Hypothalamus (tissue), 51 donors: ENCODE measurements around the gene CELSR2.

ENCODE experiments used
- DNase-seq, 51 donors: peaks; one replicate each; lab custom pipeline; 2025; lab: John Stamatoyannopoulos, UW

CELSR2 gene

DNA sequence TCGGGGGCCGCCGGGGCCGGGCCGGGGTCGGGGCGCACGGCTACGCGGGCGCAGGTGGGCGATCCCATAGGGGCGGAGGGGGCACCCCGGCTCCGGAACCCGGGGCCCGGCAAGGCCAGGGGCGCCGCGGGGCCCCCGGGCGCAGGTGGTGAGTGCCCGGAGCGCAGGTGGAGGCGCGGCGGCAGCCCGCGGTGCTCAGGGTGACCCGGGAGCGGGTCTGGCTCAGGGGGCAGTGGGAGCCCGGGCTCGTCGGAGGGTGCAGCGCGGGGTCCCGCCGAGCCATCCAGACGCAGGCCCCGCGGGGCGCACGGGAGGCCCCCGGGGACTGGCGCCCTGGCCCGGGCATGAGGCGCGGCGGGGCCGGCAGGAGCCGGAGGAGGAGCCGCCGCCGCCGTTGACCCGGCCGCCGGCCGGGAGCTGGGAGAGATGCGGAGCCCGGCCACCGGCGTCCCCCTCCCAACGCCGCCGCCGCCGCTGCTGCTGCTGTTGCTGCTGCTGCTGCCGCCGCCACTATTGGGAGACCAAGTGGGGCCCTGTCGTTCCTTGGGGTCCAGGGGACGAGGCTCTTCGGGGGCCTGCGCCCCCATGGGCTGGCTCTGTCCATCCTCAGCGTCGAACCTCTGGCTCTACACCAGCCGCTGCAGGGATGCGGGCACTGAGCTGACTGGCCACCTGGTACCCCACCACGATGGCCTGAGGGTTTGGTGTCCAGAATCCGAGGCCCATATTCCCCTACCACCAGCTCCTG, 489 bp downstream of the CELSR2 start:
- DNase-seq: peak in 1 of 51 donors; percentile 42

DNA sequence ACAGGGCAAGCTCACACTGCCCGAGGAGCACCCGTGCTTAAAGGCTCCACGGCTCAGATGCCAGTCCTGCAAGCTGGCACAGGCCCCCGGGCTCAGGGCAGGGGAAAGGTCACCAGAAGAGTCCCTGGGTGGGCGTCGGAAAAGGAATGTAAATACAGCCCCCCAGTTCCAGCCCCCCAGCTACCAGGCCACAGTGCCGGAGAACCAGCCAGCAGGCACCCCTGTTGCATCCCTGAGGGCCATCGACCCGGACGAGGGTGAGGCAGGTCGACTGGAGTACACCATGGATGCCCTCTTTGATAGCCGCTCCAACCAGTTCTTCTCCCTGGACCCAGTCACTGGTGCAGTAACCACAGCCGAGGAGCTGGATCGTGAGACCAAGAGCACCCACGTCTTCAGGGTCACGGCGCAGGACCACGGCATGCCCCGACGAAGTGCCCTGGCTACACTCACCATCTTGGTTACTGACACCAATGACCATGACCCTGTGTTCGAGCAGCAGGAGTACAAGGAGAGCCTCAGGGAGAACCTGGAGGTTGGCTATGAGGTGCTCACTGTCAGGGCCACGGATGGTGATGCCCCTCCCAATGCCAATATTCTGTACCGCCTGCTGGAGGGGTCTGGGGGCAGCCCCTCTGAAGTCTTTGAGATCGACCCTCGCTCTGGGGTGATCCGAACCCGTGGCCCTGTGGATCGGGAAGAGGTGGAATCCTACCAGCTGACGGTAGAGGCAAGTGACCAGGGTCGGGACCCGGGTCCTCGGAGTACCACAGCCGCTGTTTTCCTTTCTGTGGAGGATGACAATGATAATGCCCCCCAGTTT, 1.3 kb downstream of the CELSR2 start:
- no peak for DNase-seq

DNA sequence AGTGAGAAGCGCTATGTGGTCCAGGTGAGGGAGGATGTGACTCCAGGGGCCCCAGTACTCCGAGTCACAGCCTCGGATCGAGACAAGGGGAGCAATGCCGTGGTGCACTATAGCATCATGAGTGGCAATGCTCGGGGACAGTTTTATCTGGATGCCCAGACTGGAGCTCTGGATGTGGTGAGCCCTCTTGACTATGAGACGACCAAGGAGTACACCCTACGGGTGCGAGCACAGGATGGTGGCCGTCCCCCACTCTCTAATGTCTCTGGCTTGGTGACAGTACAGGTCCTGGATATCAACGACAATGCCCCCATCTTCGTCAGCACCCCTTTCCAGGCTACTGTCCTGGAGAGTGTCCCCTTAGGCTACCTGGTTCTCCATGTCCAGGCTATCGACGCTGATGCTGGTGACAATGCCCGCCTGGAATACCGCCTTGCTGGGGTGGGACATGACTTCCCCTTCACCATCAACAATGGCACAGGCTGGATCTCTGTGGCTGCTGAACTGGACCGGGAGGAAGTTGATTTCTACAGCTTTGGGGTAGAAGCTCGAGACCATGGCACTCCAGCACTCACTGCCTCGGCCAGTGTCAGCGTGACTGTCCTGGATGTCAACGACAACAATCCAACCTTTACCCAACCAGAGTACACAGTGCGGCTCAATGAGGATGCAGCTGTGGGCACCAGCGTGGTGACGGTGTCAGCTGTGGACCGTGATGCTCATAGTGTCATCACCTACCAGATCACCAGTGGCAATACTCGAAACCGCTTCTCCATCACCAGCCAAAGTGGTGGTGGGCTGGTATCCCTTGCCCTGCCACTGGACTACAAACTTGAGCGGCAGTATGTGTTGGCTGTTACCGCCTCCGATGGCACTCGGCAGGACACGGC, 2.2 kb downstream of the CELSR2 start:
- DNase-seq: no peak

DNA sequence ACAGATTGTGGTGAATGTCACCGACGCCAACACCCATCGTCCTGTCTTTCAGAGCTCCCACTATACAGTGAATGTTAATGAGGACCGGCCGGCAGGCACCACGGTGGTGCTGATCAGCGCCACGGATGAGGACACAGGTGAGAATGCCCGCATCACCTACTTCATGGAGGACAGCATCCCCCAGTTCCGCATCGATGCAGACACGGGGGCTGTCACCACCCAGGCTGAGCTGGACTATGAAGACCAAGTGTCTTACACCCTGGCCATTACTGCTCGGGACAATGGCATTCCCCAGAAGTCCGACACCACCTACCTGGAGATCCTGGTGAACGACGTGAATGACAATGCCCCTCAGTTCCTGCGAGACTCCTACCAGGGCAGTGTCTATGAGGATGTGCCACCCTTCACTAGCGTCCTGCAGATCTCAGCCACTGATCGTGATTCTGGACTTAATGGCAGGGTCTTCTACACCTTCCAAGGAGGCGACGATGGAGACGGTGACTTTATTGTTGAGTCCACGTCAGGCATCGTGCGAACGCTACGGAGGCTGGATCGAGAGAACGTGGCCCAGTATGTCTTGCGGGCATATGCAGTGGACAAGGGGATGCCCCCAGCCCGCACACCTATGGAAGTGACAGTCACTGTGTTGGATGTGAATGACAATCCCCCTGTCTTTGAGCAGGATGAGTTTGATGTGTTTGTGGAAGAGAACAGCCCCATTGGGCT, 3.0 kb downstream of the CELSR2 start:
- DNase-seq: no peak

DNA sequence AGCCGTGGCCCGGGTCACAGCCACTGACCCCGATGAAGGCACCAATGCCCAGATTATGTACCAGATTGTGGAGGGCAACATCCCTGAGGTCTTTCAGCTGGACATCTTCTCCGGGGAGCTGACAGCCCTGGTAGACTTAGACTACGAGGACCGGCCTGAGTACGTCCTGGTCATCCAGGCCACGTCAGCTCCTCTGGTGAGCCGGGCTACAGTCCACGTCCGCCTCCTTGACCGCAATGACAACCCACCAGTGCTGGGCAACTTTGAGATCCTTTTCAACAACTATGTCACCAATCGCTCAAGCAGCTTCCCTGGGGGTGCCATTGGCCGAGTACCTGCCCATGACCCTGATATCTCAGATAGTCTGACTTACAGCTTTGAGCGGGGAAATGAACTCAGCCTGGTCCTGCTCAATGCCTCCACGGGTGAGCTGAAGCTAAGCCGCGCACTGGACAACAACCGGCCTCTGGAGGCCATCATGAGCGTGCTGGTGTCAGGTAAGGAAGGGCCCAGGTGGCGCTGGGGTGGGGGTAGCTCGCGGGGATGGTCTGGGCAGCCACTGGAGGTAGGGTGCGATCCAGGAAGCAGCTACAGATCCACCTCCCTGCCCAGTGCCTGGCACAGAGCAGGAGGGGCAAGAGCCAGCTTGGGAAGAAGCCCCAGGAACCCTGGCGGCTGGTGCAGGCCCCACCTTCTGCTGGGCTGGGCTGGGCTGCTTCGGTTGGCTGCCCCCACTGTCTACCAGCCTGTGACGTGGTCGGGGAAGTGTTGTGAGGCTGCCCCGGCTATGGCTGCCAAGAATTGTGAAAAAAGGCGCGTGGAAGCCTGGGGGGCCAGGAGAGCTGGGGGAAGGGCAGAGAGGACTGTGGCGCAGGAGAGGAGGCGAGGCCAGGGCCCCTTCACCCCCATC, 3.8 kb downstream of the CELSR2 start:
- peak in 48 of 51 donors; percentile 35 to 94 (median 83) for DNase-seq

DNA sequence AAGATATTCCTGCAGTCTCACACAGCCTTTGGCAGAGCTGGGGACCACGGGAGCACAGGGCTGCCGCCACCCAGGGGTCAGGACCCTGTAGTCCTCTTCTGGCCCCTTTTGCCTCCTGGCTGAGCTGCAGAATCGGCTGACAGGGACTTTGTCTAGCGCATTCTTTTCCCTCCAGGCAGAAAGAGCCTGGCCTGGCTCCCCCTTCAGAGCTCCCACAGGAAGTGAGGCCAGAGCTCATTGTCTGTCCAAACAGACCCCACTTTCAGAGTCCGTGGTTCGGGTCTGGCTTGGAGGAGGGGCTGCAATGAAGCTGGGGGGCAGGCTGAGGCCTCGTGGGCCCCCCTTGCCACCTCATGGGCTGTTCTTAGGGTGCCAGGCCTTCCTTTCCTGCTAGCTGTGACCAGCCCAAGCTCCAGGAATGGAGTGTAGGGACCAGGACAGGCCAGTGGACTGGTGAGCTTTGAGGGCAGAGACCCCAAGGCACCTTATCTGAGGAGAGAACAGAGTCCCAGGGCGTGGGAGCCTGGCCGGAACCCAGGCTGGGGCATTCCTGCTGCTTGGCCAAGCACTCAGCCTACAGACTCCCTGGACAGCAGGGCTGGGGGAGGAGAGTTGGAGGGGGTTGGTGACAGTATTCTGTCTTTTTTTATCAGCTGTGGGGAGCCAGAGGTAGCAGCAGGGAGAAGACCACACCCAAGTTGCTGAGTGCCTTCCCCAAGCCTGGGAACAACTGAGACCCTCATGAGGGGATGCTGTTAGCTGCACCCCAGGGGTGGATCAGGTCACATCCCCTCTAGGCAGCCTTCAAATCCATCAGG, 4.7 kb downstream of the CELSR2 start:
- peak in 17 of 51 donors; percentile 38 to 87 (median 65) for DNase-seq

DNA sequence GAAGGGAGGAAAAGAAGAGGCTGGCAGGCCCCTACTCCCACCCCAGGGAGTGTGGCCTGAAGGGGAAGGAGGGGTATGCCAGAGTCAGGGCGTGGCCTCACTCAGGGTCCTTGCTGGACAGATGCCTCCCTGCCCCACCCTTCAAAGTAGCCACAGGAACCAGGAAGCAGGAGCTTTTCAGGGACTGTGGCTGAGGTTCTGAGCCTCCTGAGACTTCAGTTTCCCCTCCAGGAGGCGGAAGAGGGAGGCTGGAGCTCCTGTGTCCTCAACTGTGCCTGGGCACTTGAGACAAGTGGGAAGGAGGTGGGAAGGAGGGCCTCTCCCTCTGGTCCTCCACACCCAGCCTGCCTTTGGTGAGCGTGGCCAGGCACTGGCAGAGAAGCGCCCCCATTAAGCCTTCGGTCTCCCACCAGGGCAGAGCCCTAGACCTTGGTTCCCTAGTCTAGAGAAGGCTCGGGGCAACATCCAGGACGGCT, 5.3 kb downstream of the CELSR2 start:
- no peak for DNase-seq

DNA sequence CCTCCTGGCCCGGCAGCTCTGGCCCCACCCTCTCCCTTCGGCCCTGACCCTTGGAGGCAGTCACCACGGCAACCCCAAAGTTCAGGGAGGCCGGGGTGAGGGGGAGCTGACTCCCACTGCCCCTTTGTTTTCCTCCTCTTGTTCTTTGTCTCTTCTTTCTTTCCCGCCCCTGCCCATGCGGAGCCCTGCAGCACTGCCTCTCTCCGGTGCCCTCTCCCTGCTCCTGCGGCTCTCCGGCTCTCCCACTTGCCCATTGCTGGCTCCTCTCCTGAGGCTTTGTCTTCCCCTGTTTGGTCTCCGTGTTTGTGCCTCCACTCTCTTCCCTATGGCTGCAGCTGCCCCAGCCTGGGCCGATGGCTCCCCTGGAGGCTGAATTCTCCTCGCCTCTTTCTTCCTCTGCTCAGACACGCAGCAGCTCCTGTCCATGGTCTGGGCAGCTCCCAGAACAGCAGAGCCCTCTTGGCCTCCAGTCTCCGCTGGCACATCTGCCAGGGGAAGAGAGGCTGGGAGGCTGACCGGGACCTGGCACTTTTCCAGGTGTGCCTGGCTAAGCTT, 5.8 kb downstream of the CELSR2 start:
- DNase-seq: peak in 5 of 51 donors; percentile 20 to 45 (median 31)

DNA sequence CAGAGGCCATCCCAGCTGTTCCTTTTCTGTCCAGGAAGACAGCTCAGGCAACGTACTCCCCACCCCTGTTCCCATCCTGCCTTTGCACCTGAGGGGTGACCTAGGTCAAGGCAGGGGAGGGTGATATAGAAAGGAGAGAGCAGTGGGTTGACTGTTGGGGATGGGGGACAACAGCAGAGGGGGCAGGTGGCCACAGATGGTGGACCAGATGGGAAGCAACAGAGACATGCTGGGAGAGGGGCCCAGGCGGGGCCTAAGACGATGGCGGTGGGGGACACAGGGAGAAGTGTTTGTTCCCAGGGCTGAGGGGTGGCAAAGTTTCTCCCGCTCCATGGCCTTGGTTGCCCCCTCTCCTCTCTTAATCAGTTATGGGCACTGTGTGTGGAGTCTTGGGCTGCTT, 6.3 kb downstream of the CELSR2 start:
- DNase-seq: no peak

DNA sequence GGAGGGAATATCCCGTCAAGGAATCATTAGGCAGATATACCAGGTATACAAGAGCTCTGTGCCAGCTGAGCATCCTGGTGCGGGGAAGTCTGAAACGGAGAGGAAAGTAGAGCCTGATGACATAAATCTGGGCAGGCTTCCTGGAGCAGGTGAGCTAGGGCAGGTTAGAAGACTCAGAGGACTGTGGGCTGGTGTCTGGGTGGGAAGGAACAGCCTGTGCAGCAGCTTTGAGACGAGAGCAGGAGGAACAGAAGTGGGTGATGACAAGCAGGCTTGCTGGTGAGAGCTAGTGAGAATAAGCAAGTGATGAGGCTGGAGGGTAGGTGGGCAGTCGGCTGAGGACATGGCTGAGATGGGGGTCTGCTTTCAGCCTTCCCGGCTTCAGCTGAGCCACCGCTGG, 6.7 kb downstream of the CELSR2 start:
- DNase-seq: peak in 1 of 51 donors; percentile 80

DNA sequence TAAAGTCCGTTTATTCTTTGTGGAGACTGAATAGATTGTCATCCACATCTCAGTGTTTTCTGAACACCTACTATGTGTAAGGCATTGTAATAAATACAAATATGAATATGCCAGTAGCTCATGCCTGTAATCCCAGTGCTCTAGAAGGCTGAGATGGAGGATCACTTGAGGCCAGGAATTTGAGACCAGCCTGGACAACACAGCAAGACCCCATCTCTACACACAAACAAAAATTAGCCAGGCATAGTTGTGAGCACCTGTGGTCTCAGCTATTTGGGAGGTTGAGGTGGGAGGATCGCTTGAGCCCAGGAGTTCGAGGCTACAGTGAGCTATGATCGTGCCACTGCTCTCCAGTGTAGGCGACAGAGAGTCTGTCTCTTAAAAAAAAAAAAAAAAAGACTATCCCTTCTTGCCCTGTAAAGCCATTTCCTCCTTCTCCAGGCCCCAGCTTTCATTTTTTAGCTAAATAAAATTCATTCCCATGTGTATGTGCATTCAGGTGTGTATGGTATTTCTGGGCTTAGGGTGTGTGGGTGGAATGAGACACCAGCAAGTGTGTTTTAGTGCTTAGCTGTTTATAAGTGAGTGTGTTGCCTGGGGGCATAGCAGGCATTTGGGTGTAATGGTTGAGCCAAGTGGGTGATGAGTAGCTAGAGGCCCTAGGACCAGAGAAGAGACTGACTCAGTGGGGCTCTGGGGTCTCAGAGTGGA, 7.8 kb downstream of the CELSR2 start:
- DNase-seq: no peak

DNA sequence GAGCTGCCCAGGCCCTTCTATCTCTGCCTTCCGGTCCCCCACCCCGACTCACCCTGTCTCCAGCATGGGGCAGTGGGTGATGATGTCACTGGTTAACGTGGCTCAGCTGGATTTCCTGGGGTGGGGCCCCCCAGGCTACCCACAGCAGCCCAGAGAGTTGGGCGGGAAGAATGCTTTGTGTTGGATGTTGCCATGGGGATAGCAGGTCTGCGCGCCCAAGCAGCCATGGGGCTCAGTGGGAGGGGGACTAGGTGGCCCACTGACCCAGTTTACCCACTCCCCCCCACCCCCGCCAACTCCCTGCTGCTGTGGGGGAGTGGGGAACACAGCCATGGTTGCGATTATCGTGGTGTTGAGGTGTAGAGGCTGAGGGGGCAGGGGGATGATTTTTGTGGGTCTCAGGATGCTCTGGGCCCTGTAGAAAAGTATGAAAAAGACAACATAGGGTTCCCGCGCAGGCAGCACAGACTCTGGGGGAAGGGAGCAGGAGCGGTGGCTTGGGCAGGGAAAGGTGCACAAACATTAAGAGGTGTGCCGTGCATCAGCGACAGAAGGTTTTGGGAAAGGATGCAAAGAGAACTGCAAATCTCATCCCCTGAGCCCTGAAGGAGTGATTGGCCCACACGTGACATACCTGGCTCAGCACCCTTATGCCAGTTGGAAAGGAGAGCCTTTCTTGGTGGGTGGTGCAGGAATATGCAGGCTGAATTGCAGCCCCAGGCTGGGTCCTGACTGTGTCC, 8.5 kb downstream of the CELSR2 start:
- peak in 1 of 51 donors; percentile 33 for DNase-seq

DNA sequence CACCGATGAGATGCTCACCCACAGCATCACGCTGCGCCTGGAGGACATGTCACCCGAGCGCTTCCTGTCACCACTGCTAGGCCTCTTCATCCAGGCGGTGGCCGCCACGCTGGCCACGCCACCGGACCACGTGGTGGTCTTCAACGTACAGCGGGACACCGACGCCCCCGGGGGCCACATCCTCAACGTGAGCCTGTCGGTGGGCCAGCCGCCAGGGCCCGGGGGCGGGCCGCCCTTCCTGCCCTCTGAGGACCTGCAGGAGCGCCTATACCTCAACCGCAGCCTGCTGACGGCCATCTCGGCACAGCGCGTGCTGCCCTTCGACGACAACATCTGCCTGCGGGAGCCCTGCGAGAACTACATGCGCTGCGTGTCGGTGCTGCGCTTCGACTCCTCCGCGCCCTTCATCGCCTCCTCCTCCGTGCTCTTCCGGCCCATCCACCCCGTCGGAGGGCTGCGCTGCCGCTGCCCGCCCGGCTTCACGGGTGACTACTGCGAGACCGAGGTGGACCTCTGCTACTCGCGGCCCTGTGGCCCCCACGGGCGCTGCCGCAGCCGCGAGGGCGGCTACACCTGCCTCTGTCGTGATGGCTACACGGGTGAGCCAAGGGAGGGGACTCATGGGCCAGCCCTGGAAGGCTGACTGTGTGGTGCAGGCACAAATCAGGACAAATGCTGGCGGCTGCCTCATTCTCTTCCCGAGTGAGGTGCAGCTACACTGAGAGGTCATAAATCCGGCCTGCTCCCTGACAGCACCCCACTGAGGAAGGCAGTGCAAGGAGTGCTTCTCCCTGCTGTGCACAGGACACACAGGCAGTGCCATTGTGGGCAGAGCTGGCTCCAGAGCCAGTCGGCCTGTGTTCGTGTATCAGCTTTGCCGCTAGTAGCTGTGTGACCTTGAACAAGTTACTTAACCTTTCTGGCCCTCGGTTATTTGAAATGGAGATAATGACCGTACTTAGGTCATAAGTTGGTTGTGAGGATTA, 9.4 kb downstream of the CELSR2 start:
- DNase-seq: no peak

DNA sequence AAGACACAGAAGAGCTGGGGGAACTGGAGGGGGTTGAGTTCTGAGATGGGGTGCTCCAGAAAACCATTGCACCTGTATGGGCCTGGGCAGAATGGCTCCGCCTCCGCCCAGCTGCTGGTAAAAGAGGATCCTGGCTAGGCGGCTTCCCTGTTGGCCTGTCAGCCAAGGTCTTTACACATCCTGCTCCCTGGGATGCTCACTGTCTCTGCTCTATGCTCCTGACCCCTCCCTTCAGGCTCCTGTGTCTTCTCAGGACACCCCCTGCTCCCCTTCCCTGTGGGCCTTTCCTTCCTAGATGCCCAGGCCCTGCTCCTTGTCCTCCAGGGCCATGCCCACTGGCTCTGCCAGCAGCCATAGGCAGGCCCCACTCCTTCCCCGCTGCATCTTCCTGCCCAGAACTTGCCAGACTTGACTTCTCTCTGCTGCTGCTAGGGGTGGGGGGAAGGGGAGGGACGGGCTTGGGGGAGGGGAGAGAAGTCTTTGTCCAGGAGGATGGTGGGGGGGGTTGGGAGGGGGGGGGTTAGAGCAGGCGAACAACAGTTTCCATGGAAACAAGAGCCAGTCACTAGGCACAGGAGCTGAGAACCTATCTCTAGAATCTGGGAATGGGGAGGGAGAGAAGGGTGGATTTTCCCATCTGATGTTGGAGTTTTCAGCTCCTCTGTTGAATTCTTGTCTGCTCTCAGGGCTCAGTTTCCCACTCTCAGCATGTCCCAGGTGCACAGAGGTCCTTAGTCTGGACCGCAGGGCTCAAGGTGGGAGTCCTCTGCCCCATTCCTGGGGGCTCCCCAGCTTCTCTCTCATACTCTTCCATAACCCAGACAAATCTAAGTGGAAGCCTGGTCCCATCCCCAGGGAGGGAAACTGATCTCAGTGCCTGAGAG, 10.6 kb downstream of the CELSR2 start:
- peak in 5 of 51 donors; percentile 28 to 44 (median 29) for DNase-seq
